HG02981 (cell line): ENCODE data around the gene SEL1L2.

Experiments used
- ATAC-seq: cut with Tn5 transposase; IDR thresholded peaks from one replicate; pipeline ENCODE4 v1.9.1; 2021; ENCODE audit warnings: mild to moderate bottlenecking, moderate library complexity; ENCODE audit not compliant: unreplicated experiment

The SEL1L2 gene

GRCh38 chr20:13934992-13935894, 55.2 kb downstream of the SEL1L2 start:
- no peak for ATAC-seq

DNA sequence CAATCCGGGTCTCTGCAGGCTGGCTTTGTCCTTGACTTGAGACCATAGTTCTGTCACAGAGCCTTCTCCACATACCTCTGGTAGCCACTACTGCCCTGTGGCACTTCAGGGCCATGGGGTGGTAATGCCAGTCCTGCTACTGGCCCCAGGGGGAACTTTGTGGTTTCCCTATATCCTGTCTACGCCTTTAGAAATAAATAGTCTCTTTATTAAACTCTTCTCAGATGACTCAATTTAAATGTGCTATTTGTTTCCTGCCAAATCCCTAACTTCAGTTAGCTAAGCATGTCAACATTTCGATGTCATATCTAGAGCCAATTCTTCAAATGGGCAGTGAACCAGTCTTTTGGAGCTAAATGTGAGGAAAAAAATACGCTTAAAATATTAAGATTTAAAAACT, 60.1 kb downstream of the SEL1L2 start:
- ATAC-seq = no peak

DNA sequence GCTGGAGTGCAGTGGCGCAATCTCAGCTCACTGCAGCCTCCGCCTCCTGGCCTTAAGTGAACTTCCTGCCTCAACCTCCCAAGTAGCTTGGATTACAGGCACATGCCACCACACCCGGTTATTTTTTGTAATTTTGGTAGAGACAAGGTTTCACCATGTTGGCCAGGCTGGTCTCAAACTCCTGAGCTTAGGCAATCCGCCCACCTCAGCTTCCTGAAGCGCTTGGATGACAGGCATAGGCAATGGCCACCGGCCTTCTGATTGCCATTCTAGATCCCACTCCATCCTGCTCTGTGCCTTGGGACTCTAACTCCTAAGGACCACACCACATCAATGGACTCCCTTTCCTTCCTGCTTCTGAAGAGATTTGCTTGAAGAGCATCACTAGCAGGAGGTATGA, 60.6 kb downstream of the SEL1L2 start:
- no peak for ATAC-seq

- ATAC-seq = no peak
These were observed 61.5 kb downstream of the SEL1L2 start for GRCh38 chr20:13928901-13929300.

GRCh38 chr20:13927171-13927570, 63.2 kb downstream of the SEL1L2 start:
- ATAC-seq = no peak

- ATAC-seq = no peak
These were observed 68.2 kb downstream of the SEL1L2 start for GRCh38 chr20:13922241-13922640.

DNA sequence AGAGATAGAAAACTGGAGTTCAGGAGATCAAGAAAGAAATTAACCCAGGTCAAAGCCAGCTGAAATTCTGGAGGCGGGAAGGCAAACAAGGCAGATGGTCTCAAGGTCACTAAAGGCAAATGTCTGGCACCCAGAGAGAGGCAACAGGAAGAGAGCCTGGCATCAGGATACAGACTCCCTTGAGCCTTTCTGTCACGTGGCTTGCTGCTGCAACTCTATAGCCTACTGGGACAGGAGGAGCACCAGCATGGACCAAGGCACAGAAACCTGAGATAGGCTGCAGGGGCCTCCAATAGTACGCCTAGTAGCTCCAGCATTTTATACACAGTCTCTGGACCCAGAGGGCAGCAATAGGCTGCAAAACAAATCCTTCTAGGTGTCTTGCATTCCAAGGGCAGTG, 75.1 kb downstream of the SEL1L2 start:
- no peak for ATAC-seq

DNA sequence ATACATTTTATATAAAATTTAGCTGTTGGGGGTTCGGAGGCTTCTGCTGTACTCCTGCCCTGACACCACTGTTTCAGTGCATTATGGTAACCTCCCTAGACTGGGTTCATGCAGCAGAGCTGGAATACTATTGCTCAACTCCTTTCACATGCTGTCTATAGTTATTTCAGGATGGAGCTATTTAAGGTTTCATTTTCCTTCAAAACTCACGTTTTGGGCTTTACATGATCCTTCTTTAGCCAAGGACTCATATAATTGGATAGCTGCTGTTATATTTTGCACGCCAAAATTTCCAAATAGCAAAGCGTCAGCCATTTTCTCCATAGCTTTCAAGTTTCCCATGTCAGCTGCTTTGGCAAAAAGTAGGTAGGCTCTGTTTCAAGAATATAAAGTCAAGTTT, 76.8 kb downstream of the SEL1L2 start:
- ATAC-seq = no peak

GRCh38 chr20:13913131-13913530, 77.3 kb downstream of the SEL1L2 start:
- no peak for ATAC-seq

- no peak for ATAC-seq
These were observed 79.9 kb downstream of the SEL1L2 start for GRCh38 chr20:13910492-13910891.

DNA sequence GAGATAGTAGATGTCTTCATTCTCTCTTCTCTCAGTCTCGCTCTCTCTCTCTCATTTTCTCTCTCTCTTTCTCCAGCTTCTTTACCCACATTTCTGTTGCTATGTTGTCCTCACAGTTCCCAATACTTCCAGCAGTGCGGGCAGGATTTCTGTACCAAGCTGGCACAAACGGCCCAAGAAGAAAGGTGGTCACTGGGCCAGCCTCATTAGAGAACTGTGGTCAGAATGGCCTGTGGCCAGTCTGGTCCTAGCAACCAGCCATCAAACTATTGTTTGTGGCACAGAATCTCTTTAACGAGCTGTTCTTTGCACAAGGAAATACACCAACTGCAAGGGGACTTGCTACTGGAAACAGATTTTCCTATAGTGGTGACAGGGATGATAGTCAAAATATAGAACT, 81.3 kb downstream of the SEL1L2 start:
- no peak for ATAC-seq

DNA sequence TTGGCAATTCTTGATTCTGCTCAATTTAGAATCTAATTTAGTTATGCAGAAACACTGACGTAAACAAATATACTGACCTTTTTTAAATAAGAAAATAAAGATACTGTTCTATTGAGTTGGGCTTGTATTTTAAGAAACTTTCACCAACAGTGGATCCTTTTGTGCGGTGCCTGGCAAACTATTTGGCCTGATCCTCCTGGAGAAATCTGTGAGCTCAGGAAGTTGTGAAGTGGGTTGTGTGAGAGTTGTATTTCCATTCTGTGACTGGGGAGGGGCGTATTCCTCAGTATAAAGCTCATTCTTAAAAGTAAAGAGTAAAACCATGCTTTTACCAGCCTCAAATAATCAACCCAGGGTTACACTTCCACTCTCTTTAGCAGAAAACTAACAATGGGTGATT, 85.6 kb downstream of the SEL1L2 start:
- ATAC-seq = no peak

DNA sequence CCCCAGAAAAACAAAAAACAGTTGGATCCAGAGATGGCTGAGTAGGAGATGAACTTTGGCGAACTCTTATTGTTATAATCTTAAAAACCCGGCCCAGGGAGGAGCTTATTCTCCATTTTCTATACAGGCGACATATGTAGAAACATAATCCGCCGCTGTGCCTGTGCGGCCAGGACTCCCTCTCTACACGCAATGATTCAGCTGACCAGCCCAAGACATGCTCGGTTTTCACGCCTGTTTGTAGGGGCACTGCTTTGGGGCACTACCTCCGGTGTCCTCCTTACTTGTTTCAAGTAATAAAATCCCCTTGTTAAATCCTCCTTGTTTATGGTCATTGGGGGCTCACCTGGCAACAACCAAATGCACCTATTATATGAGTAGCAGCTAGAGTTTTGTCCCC, 89.9 kb downstream of the SEL1L2 start:
- no peak for ATAC-seq

- no peak for ATAC-seq
These were observed 92.3 kb downstream of the SEL1L2 start for GRCh38 chr20:13898012-13898612.

DNA sequence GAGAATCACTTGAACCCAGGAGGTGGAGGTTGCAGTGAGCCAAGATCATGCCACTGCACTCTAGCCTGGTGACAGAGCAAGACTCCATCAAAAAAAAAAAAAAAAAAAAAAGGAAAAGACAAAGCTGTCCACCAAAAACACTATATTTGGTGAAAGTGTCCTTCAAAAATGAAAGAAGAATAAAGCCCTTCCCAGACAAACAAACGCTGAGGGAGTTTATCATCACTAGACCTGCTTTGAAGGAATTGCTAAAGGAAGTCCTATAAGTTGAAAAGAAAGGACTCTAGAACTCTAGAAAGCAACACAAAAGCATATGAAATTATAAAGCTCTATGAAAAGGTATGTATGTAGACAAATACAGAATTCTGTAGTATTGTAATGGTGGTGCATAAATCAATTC, 98.8 kb downstream of the SEL1L2 start:
- ATAC-seq = no peak

GRCh38 chr20:13884803-13885202, 105.6 kb downstream of the SEL1L2 start:
- no peak for ATAC-seq

GRCh38 chr20:13883425-13883824, 107.0 kb downstream of the SEL1L2 start:
- no peak for ATAC-seq

- ATAC-seq = no peak
These were observed 111.8 kb downstream of the SEL1L2 start for GRCh38 chr20:13878566-13878965.

- no peak for ATAC-seq
These were observed 112.6 kb downstream of the SEL1L2 start for GRCh38 chr20:13877793-13878192.

- ATAC-seq = no peak
These were observed 115.1 kb downstream of the SEL1L2 start for GRCh38 chr20:13875265-13875811.

GRCh38 chr20:13874394-13875157, 115.8 kb downstream of the SEL1L2 start:
- no peak for ATAC-seq
